Nephron (organoid): ENCODE results near the gene NKTR.

ENCODE experiments used
- H3K27ac Mint-ChIP-seq, 3 experiments: 2 replicates each; pipeline ENCODE4 v1.8.0; 2020; ENCODE audit warnings: mixed read lengths in 3 of 3, mild to moderate bottlenecking in 2 of 3, moderate library complexity in 1 of 3
- H3K27me3 Mint-ChIP-seq: 2 replicates; pipeline ENCODE4 v1.8.0; 2021; ENCODE audit warnings: low read depth, mild to moderate bottlenecking, moderate library complexity, mixed read lengths
- H3K36me3 Mint-ChIP-seq: 2 replicates; pipeline ENCODE4 v1.8.0; 2020; ENCODE audit warnings: low read depth, mixed read lengths
- H3K4me1 Mint-ChIP-seq: 2 replicates; pipeline ENCODE4 v1.8.0; 2020; ENCODE audit warnings: mixed read lengths
- H3K4me3 Mint-ChIP-seq, 3 experiments: 2 replicates each; pipeline ENCODE4 v1.8.0; 2020; ENCODE audit warnings: mild to moderate bottlenecking in 3 of 3, mixed read lengths in 3 of 3, moderate library complexity in 2 of 3
- H3K9me3 Mint-ChIP-seq: 2 replicates; pipeline ENCODE4 v1.8.0; 2020; ENCODE audit warnings: mixed read lengths
- CTCF ChIP-seq, 3 experiments: fragments of 200-600 bp; sonication (generic); IDR thresholded peaks; one replicate each; pipeline ENCODE4 v1.5.0; 2021; ENCODE audit warnings: antibody characterized with exemption in 3 of 3; ENCODE audit not compliant: unreplicated experiment in 3 of 3

Gene NKTR

GRCh38 chr3:42680271-42680670, 79.8 kb downstream of the NKTR start:
- Mint-ChIP-seq H3K4me1 (peaks cover 22% of the 10 kb centered on the region), H3K4me3 (no peak overlapping the region), H3K27me3 (peaks cover 6% of the 10 kb centered on the region), H3K27ac (no peak overlapping the region), H3K36me3 (no peaks in the 10 kb centered on the region), H3K9me3 (peaks cover 15% of the 10 kb centered on the region)
- TF ChIP-seq CTCF (IDR thresholded peaks at IDR 0.05; ENCODE audit: unreplicated experiment in 3 of 3): no peak

GRCh38 chr3:42680806-42681205, 80.3 kb downstream of the NKTR start:
- no peak overlapping the region for H3K27ac Mint-ChIP-seq
- H3K4me3 Mint-ChIP-seq: no peak overlapping the region
- peaks cover 15% of the 10 kb centered on the region for H3K9me3 Mint-ChIP-seq
- peaks cover 7% of the 10 kb centered on the region for H3K27me3 Mint-ChIP-seq
- peaks cover 22% of the 10 kb centered on the region for H3K4me1 Mint-ChIP-seq
- no peaks in the 10 kb centered on the region for H3K36me3 Mint-ChIP-seq
- no peak for TF ChIP-seq CTCF (IDR thresholded peaks at IDR 0.05; ENCODE audit: unreplicated experiment in 3 of 3)

- Mint-ChIP-seq H3K27me3 (peaks cover 9% of the 10 kb centered on the region), H3K9me3 (peaks cover 11% of the 10 kb centered on the region), H3K4me1 (peaks cover 22% of the 10 kb centered on the region)
These were observed 81.0 kb downstream of the NKTR start for GRCh38 chr3:42681361-42682038.

GRCh38 chr3:42682301-42683070, 82.0 kb downstream of the NKTR start:
- Mint-ChIP-seq H3K4me3 (no peak overlapping the region), H3K9me3 (peaks cover 6% of the 10 kb centered on the region), H3K4me1 (peaks cover 31% of the 10 kb centered on the region), H3K36me3 (no peaks in the 10 kb centered on the region), H3K27me3 (peaks cover 9% of the 10 kb centered on the region), H3K27ac (no peak overlapping the region)
- no peak for TF ChIP-seq CTCF (IDR thresholded peaks at IDR 0.05; ENCODE audit: unreplicated experiment in 3 of 3)

More at GRCh38 chr3:42681361-42682038, 81.0 kb downstream of the NKTR start:
- Mint-ChIP-seq H3K27ac (no peak overlapping the region), H3K36me3 (no peaks in the 10 kb centered on the region), H3K4me3 (no peak overlapping the region)
- no peak for TF ChIP-seq CTCF (IDR thresholded peaks at IDR 0.05; ENCODE audit: unreplicated experiment in 3 of 3)

- Mint-ChIP-seq H3K9me3 (no peaks in the 10 kb centered on the region), H3K36me3 (no peaks in the 10 kb centered on the region), H3K4me1 (peaks cover 34% of the 10 kb centered on the region)
These were observed 83.6 kb downstream of the NKTR start for GRCh38 chr3:42683875-42684598.

More at GRCh38 chr3:42683875-42684598, 83.6 kb downstream of the NKTR start:
- no peak for TF ChIP-seq CTCF (IDR thresholded peaks at IDR 0.05; ENCODE audit: unreplicated experiment in 3 of 3)
- Mint-ChIP-seq H3K27me3 (peaks cover 9% of the 10 kb centered on the region), H3K27ac (peak overlapping the region in 1 of 3 experiments; percentile 59), H3K4me3 (peak overlapping the region in 1 of 3 experiments; percentile 11)
